HG02885 (cell line): Measurements from ENCODE around the gene BCAR3.
"Not testable (repeated sequence)": the region's sequence is repeated elsewhere in the genome, so short reads cannot be mapped to it uniquely, and the experiment has no call there.

ENCODE experiments used
- ATAC-seq: cut with Tn5 transposase; IDR thresholded peaks from one replicate; pipeline ENCODE4 v1.9.1; 2021; ENCODE audit warnings: mild to moderate bottlenecking; ENCODE audit not compliant: unreplicated experiment, poor library complexity

The BCAR3 gene

GRCh38 chr1:93707956-93708355 lies 26.3 kb upstream of the BCAR3 start:
- ATAC-seq, result peak; percentile 61

GRCh38 chr1:93705892-93706500 lies 24.4 kb upstream of the BCAR3 start:
- no peak for ATAC-seq

GRCh38 chr1:93704052-93704451 lies 22.4 kb upstream of the BCAR3 start:
- peak; percentile 52 for ATAC-seq

- peak; percentile 24 for ATAC-seq
Measured at GRCh38 chr1:93703643-93704042, 22.0 kb upstream of the BCAR3 start.

GRCh38 chr1:93702828-93703183 lies 21.2 kb upstream of the BCAR3 start:
- ATAC-seq, result no peak

GRCh38 chr1:93702111-93702827 lies 20.6 kb upstream of the BCAR3 start:
- peak; percentile 25 for ATAC-seq

GRCh38 chr1:93701629-93702028 lies 20.0 kb upstream of the BCAR3 start:
- no peak for ATAC-seq

GRCh38 chr1:93700532-93701469 lies 19.2 kb upstream of the BCAR3 start:
- no peak for ATAC-seq

GRCh38 chr1:93699503-93700168 lies 18.0 kb upstream of the BCAR3 start:
- no peak for ATAC-seq

GRCh38 chr1:93699049-93699384 lies 17.4 kb upstream of the BCAR3 start:
- no peak for ATAC-seq

GRCh38 chr1:93698329-93699048 lies 16.9 kb upstream of the BCAR3 start:
- no peak for ATAC-seq

GRCh38 chr1:93697566-93697965 lies 15.9 kb upstream of the BCAR3 start:
- not testable (repeated sequence) for ATAC-seq

GRCh38 chr1:93695411-93696005 lies 13.9 kb upstream of the BCAR3 start:
- ATAC-seq, result peak; percentile 57

- no peak for ATAC-seq
Measured at GRCh38 chr1:93694819-93695218, 13.2 kb upstream of the BCAR3 start.

GRCh38 chr1:93694039-93694438 lies 12.4 kb upstream of the BCAR3 start:
- ATAC-seq, result no peak

- peak; percentile 76 for ATAC-seq
Measured at GRCh38 chr1:93692983-93693591, 11.4 kb upstream of the BCAR3 start.

GRCh38 chr1:93692451-93692861 lies 10.8 kb upstream of the BCAR3 start:
- ATAC-seq, result no peak

GRCh38 chr1:93692026-93692425 lies 10.4 kb upstream of the BCAR3 start:
- no peak for ATAC-seq
